Measurements from ENCODE around the gene CD86.

The CD86 gene

GRCh38 chr3:122013448-122013925 lies 41.7 kb upstream of the CD86 start:
- no peak for DNase-seq (ENCODE audit: low read depth)
- in situ Hi-C loops (cut with HindIII; ENCODE audit: low sequenced_read_pairs): loop anchor here (5.0 kb wide), 1 partner anchor 44 kb away; the partner anchor contains the start of gene CD86
- TF ChIP-seq, protein P1, sequence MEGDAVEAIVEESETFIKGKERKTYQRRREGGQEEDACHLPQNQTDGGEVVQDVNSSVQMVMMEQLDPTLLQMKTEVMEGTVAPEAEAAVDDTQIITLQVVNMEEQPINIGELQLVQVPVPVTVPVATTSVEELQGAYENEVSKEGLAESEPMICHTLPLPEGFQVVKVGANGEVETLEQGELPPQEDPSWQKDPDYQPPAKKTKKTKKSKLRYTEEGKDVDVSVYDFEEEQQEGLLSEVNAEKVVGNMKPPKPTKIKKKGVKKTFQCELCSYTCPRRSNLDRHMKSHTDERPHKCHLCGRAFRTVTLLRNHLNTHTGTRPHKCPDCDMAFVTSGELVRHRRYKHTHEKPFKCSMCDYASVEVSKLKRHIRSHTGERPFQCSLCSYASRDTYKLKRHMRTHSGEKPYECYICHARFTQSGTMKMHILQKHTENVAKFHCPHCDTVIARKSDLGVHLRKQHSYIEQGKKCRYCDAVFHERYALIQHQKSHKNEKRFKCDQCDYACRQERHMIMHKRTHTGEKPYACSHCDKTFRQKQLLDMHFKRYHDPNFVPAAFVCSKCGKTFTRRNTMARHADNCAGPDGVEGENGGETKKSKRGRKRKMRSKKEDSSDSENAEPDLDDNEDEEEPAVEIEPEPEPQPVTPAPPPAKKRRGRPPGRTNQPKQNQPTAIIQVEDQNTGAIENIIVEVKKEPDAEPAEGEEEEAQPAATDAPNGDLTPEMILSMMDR (IDR thresholded peaks at IDR 0.05; ENCODE audit: low read depth, low read length, missing control alignments): no peak
- H3K4me3 ChIP-seq (ENCODE audit: low read depth, low read length): no peak overlapping the region

DNA sequence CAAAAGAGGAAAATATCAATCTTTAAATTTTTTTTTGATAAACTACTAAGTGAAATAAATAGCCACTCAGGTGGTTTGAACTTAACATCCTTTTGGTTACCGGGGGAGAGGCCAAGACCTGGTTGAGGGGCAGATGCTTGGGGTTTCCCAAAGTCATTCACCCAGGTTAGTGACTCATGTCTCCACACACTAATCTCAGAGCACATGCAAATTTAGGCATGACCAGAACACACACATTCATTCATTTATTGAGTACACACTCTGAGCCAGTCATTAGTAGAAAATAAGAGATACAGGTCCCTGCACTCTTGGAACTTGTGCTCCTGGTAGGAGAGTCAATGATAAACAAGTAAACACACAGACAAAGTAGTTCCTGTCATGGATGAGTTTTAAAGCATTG lies 40.4 kb upstream of the CD86 start:
- TF ChIP-seq, protein P1 (IDR thresholded peaks at IDR 0.05; ENCODE audit: low read depth, low read length, missing control alignments): no peak
- no peak for DNase-seq (ENCODE audit: low read depth)
- no peak overlapping the region for H3K4me3 ChIP-seq (ENCODE audit: low read depth, low read length)
- in situ Hi-C loops (cut with HindIII; ENCODE audit: low sequenced_read_pairs): loop anchor here (5.0 kb wide), 1 partner anchor 43 kb away; the partner anchor contains the start of gene CD86

GRCh38 chr3:122019493-122019892 lies 35.7 kb upstream of the CD86 start:
- in situ Hi-C loops (cut with HindIII; ENCODE audit: low sequenced_read_pairs): no loop called here
- TF ChIP-seq, protein P1 (IDR thresholded peaks at IDR 0.05; ENCODE audit: low read depth, low read length, missing control alignments): no peak
- DNase-seq (ENCODE audit: low read depth): no peak
- H3K4me3 ChIP-seq (ENCODE audit: low read depth, low read length): no peak overlapping the region

DNA sequence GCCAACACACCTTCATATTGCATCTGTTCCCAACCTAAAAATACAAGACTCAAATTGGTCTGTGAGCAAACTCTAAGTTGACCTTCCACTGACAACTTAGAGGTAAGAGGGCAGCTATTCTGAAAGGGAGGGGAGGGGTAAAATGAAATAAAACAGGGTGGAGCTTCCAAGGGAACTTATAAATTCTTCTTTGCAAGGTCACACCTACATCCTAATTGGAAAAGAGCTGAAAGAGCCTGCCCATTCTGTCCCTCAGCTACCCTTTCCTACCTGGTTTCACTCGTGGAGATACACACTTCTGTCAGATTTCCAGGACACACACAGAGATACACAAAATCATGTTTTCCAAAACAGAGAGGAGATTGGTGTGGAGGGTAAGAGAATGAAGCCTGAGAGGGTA lies 34.1 kb upstream of the CD86 start:
- in situ Hi-C loops (cut with HindIII; ENCODE audit: low sequenced_read_pairs): no loop called here
- no peak for DNase-seq (ENCODE audit: low read depth)
- TF ChIP-seq, protein P1 (IDR thresholded peaks at IDR 0.05; ENCODE audit: low read depth, low read length, missing control alignments): no peak
- no peak overlapping the region for H3K4me3 ChIP-seq (ENCODE audit: low read depth, low read length)

DNA sequence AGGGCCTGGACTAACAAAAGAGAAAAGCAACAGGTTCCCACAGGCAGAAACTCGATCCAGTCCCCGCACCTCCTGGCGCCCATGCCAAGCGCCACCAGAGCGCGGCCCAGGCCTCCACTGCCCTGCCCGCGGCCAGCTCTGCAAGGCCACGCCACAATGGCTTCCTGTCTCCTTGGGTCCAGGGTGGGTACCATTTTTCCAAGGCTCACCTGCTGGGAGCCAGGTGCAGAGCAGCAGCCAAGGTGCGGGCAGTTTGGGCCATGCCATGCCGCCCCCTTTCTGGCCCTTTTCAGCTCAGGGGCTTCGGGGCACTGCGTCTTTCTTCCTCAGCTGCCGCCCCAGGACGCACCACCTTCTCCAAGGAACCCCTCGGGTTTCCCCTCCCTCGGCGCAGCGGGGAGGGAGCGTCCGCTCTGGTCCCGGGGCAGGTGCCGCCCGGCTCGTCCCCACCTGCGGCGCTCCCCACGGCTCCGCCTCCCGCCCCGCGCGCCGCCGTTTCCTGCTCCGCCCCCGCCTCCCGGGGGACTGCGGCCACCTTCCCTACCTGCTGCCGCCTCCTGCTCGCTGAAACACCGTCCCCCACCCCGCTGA lies 33.3 kb upstream of the CD86 start, which contains the start of gene ILDR1:
Gene ILDR1, minus strand, starts transcription at position 437 of the 591 bp plus-strand sequence. Its CDS starts 170 bp downstream, at position 267.
- H3K4me3 ChIP-seq (ENCODE audit: low read depth, low read length): no peak within 1 kb of the TSS
- no peak for DNase-seq (ENCODE audit: low read depth)
- TF ChIP-seq, protein P1 (IDR thresholded peaks at IDR 0.05; ENCODE audit: low read depth, low read length, missing control alignments): no peak
- in situ Hi-C loops (cut with HindIII; ENCODE audit: low sequenced_read_pairs): no loop called here

DNA sequence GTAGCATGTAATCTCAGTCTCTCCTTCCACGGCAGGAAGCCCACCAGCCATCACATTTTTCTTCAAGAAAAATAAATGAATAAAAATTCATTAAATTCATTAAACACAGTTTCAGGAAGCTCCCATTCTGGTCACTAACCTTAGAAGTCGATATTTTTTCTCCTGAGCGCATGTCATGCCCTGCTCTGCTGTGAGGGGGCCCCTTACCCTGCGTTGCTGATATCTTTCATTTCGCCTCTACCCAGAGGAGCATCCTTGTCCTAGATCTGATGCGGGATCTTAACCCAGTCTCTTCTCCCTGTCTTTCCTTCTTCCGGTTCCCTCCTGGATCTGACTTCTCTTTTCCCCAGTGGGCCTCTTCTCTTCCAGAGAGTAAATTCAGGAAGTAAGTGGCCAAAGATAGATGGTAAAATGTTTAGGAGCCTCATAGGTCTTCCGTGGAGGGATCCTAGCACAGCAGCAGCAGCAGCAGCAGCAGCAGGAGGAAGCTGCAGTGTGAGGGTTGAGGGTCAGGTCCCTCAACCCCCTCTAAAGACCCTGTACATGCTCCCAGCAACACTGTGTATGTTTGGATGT lies 31.7 kb upstream of the CD86 start:
- in situ Hi-C loops (cut with HindIII; ENCODE audit: low sequenced_read_pairs): no loop called here
- TF ChIP-seq, protein P1 (IDR thresholded peaks at IDR 0.05; ENCODE audit: low read depth, low read length, missing control alignments): no peak
- no peak overlapping the region for H3K4me3 ChIP-seq (ENCODE audit: low read depth, low read length)
- no peak for DNase-seq (ENCODE audit: low read depth)

Data from astrocyte of the cerebellum (primary cell).